NCI-H82 treated with DMSO at 0.1 percent for 48 hours (cell line): ENCODE measurements around the gene SAE1.
A peak's percentile ranks its signal among the peaks of the same experiment; 100 is the strongest.

ENCODE experiments used
- DNase-seq: peaks from one replicate; lab custom pipeline; 2025; ENCODE audit not compliant: unreplicated experiment; lab: John Stamatoyannopoulos, UW

Gene SAE1

DNA sequence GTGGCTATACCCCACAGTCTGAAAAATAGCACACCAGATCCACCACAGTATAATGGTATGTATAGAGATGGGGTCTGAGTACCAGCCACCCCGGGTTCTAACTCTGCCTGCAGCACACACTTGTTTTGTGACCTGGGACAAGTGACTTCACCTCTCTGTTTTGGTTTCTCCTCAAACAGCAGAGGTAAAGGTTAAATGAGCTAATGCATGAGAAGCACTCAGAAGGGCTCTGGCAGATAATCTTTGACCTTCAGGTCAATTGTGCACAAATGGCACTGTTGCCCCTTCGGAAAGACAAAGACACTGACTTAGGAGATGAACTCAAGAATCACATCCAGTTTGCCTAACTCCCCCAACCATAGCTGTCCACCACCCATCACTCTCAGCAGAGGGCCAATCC, 24.8 kb upstream of the SAE1 start:
- no peak for DNase-seq

DNA sequence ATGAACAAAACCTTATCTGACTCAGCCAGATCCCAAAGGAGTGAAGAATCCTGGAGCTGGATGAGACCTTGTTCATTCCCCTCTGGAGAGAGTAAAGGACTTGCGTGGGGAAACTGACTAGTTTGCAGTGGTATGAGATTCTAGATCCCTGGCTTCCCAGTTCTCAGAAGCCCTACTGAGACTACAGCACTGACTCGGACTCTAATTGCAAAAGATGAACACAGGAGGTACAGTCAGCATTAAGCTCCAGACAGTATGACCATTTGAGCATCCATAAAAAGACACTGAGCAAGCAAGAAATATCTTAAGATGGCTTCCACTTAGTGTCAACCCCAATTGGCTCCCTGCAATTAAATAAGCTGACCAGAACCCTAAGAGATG, 23.8 kb upstream of the SAE1 start:
- DNase-seq: no peak

DNA sequence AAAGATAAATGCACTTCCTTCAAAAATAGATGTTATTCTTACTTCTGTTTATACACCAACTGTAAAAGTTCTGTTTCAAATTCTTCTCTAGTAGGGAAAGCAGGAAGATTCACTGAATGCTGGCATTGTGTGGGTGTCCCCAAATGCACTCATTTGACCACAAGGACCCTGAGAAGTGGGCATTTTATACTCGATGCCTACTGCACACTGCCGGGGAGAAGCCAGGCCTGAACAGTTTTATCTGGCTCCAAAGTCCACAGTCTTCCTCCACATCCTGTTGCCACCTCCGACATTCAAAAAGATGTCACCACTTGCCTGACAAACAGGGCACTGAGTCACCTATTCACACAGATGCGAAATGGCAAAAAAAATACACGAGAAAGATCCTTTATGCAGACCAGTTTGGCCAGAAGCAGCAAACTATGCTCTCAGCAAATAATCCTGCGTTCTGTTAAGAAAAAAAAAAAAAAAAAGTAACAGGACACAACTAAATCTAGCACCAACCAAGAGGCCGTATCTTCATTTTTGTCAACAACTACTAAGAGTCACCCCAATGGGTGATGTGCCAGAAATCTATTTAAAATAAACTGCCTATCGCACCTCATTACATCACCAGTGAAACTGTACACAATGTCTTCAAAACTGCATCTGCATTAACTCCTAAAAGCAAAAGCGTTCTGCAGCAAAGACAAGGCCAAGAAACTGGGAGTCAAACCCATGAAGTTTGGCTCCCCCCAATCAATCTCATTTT, 23.3 kb upstream of the SAE1 start:
- no peak for DNase-seq

DNA sequence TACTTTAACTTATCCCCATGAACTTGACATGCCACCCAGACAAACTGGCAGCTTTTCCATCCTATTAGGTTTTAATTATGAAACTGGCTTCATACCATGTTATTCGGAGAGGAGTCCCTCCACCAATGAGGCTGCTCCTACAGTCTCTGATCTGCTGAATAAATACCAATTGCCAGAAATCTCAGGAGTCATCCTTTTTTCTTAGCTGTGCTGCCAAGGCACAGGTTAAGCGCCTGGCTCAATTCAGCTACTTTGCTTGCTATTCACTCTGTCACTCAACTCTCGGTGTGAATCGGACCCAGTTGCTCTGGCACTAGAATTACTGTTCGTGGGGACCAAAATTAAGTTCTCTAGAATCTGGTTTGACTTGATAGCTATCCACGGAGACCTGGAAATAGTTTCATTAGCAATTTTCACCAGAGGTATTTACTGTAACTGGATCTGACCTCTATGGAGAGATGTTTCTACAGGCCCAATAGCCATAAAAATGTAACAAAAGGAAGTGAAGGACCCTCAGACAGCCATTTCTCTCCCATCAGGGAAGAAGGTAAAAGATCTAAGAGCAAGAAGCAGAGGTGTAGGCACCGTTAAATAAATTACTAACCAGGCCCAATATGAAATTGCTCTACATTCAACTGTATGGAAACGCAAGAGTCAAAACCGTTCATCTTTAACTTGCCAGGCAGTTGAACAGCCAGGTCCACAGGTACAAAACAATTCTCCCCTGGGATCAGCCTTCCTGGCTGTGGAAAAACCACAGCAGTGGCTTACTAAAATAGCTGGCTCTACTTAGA, 22.5 kb upstream of the SAE1 start:
- DNase-seq: no peak

DNA sequence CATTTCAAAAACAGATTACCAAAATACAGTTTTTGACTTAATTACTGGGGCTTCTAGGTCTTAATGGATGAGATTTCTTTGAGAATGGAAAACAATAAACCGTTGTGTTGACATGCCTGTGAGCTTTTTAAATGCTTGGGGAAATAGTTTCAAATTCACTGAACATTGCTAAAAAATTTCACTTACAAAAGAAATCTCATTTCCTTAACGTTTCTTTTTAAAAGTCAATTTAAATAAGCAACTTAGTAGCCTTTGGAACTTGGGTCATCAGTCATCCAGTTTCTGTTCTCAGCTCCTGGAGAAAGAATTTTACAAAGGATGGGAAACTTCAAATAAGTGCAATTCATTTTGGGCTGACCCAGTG, 21.5 kb upstream of the SAE1 start:
- DNase-seq: no peak

DNA sequence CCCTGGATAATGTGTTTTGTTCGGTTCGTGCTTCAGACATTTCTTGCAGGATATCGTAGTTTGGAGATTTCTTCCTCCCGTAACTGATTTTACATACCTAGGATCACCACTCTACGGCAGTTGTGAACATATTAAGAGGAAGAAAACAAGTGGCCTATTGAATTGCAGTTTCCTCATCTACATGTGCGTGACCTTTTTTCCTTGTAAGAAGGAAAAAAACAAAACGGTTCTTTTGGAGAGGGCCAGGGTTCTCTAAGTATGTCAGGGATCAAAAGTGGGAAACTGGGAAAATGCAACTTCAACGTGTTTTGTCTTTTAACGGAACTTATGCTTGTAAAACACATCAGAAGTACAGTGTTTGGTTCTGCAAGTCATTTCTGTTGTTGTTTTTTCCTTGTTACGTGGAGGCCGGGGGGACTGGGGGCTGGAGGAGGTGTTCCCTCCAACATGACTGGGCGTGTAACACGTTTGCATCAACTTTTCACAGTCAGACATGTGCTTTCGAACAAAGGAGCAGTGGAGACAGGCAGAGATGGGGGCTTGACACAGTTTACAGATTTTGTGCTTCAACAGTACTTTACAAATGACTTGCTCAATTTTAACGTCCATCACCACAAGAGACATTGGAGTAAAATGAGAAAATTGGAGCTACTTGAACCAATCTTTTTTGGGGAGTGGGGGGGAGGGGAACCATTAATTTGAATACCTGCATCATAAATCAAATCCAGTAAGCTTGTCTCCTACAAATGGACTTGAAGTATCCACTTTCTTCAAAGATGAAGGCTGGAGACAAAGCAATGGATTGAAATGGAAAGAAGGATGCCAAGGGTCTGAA, 20.9 kb upstream of the SAE1 start:
- DNase-seq: no peak

DNA sequence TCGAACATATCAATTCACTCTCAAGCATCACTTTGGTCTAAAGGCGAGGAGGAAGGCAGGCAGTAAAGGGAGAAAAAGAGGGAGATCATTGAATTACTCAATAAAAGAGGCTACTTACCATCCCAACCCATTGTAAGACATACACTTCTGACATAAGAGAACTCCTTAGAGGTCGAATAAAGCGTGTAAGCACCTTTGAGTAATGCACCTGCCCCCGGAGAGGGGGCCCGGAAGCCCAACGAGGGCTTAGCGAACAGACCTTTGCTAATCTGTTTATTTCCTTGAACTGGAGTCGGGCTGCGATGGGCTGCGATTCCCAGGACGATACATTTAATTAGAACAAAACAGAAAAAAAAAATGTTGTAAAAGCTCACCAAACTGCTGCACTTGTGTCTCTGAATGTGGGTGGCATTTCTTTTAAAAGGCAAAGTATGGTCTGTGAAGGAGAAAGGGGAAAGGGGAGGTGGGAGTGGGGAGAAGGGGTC, 20.1 kb upstream of the SAE1 start:
- peak; percentile 43 for DNase-seq

DNA sequence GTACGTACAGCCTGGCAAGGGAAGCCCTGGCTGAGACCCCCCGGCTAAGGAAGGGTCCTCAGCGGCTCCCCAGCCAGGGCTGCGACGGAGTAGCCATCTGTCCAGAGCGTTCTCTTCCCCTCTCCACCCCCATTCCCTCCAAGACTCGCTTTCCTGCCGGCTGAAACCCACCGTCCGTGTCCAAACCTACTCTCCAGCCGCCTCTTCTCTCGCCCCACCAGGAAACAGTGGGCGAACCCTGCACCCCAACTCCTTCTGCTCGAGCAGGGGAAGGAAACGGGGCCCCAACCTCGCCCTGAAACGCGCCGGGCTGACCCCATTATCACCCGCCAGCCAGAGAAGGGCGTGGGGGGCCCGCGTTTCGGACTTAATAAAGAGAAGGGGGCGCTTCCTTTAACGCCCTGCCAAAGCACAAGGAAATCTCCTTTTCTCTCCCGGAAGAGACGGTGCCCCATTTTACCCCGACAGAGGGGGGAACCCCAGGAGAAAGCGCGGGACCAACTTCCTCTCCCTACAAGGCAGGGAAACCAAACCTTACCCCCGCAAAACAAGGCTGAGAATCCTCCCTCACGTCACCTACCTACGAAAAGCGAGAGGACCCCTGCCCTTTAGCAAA, 19.5 kb upstream of the SAE1 start:
- no peak for DNase-seq

DNA sequence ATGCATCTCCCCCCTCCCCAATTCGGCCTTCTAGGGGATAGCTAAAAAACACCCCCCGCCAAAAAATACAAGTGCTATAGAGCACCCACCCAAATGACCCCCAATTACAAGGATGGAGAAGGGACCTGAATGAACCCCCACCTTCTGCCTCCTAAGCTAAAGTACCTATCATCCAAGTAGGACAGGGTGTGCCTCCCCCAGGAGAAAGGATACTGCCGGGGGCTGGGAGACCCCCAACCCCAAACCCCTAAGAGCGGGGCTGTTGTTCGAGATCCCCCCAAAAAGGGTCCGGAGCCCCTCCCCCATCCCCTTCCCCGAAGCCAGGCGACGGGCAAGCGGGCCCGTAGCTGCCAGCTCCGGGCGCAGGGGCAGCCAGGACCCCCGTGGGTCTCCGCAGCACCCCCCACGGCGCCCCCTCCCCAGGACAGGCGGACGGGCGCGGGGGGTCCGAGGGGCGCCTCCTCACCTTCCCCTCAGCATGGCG, 18.9 kb upstream of the SAE1 start:
- no peak for DNase-seq

DNA sequence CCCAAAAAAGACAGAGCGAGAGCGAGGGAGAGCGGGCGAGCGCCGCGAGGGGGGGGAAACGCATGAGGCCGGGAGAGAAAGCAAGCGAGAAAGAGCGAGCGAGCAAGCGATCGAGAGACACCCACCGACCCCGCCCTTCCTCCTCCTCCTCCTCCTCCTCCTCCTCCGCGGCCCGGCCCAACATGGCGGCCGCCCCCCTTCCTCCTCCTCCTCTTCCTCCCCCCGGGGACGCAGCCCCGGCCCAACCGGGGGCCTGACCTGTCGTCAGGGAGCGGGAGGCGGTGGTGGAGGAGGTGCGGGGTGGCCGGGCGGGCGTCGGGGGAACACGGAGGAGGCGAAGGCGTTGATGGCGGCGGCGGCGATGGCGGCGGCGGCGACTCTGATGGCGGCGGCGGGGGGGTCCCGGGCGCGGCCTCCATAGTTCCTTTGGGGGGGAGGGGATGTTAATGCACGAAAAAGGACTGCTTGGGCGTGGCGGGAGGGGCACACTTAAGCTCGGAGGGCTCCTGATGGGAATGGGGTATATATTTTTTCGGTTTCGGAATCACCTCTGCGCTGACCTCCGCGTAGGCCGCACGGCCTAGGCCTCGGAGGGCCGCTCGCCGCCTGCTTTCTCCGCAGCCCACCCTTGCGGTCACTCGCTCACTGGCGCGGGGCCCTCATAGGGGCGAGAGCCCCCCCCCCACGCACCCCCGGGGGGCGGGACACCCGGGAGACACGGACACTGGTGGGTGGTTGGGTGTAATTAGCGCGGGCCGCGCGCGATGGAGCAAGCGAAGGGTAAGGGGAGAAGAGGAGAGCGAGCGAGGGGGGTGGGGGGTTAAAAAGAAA, 18.3 kb upstream of the SAE1 start:
- DNase-seq: peak; percentile 59

DNA sequence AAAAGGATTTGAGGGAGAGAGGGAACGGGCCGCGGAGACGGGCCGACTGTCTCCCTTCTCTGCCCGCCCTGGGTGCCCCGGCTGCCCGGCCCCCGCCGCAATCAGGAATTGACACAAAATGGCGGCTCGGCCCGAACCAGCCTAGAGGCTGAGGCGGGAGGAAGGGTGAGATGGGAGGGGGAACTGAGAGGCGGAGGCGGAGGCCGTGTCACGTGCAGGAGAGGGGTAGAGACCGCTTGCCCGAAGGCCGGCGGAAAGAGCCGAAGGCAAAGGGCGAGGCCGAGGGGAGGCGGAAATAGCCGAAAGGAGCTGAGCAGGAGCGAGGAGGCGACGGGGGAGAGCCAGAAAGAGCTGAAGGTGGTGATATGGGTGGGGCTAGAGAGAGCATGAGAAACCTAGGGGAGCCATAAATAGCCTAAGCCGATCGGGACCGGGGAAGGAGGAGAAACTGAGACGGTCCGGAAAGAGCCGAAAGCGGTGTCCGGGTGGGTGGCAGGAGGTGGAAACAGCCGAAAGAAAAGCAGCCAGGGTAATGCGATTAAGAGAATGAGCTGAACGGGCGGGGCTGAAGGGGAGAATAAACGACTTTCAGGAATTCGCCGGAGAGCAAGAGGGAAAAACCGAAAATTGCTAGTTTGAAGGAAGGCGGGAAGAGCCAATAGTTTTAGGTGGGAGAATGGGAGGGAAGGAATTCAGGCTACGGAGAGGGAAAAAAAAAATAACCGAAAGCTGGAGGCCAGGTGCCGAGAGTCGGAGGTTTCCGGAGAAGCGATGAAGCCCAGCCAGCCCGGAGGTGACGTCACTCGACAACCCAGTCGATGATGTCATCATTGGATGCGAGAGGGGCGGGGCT, 17.4 kb upstream of the SAE1 start, which contains the start of gene ZC3H4:
Gene ZC3H4 (minus strand): TSS at position 780 of the 853 bp plus-strand sequence. CDS start 1,192 bp downstream, outside the sequence.
- peak; percentile 97 for DNase-seq

DNA sequence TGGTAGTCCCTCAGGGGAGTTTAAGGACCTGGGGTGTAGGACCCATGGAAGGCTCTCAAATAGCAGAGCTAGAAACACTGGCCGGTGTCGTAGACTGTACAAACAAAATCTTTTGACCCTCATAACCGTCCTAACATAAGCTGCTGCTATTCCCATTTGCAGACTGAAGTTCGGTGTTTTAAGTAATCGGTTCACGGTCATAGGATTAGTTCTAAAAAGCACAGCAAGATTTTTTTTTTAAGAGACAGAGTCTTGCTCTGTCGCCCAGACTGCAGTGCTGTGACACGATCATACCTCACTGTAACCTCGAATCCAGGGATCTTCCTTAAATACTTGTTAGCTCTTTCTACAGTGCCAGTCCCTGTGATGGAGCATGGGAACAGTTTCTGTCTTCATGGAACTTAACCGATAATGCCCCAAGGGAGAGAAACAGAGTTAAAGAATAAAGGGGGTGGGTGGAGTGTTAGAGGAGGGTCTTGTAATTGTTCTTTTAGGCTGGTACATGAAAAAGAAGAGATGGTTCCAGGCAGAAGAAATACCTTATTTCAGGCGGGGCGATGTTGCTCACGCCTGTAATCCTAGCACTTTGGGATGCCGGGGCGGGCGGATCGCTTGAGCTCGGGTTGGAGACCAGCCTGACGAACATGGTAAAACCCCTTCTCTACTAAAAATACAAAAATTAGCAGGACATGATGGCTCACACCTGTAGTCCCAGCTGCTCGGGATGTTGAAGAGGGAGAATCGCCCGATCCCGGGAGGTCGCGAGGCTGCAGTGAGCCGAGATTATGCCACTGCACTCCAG, 16.6 kb upstream of the SAE1 start:
- peak; percentile 72 for DNase-seq

DNA sequence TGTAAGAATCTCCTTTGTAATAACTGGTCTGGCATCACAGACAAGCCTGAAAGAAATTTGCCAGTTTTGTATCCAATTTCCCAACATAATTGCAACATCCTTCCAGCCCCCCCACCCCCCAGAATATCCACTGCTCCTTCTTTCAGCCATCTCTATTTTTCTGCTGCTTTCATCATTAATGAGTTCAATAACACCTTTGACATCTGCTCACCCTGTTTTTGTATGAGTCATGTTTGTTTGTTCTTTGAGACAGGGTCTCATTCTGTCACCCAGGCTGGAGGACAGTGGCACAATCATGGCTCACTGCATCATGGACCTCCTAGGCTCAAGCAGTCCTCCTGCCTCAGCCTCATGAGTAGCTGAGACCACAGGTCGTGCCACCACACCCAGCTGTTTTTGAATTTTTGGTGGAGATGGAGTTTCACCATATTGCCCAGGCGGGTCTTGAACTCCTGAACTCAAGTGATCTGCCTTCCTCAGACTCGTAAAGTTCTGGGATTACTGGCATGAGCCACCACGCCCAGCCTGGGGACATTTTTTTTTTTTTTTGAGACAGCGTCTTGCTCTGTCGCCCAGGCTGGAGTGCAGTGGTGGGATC, 10.1 kb upstream of the SAE1 start:
- no peak for DNase-seq

DNA sequence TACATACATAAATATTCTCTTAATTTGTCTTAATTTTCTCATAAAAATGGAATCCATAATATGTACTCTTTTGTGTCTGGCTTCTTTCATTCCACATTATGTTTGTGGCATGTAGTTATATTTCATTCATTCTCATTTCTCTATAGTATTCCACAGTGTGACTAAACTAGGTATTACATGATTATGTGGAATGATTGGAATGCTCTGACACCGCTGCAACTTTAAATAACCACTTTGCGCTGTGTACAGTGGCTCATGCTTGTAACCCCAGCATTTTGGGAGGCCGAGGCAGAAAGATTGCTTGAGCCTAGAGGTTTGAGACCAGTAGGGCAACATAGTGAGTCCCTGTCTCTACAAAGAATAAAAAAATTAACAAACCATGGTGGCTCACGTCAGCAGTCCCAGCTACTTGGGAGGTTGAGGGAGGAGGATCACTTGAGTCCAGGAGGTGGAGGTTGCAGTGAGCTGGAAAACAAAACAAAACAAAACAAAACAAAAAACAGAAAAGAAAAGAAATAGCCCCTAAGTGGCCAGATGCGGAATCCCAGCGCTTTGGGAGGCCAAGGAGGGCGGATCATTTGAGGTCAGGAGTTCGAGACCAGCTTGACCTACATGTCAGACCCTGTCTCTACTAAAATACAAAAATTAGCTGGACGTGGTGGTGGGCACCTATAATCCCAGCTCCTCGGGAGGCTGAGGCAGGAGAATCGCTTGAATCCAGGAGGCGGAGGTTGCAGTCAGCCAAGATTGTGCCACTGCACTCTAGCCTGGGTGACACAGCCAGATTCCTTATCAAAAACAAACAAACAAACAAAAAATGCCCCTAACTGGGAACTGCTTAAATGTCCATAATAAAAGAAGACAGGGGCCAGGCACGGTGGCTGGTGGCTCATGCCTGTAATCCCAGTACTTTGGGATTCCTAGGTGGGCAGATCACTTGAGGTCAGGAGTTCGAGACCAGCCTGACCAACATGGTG, 8.0 kb upstream of the SAE1 start:
- DNase-seq: no peak

DNA sequence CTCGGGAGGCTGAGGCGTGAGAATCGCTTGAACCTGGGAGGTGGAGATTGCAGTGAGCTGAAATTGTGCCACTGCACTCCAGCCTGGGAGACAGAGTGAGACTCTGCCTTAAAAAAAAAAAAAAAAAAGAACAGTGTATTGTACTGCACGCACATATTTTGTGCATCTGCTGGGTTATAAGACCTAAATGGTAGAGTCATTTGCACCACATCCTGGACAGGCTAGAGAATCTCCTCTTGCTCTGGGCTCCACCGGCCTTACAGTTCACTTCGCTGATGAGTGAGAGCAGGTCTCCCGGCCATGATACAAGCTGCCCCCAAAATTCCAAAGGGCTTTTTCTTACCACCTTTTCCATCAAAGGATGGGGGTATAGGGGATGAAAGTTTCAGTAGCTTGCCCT, 7.2 kb upstream of the SAE1 start:
- no peak for DNase-seq

DNA sequence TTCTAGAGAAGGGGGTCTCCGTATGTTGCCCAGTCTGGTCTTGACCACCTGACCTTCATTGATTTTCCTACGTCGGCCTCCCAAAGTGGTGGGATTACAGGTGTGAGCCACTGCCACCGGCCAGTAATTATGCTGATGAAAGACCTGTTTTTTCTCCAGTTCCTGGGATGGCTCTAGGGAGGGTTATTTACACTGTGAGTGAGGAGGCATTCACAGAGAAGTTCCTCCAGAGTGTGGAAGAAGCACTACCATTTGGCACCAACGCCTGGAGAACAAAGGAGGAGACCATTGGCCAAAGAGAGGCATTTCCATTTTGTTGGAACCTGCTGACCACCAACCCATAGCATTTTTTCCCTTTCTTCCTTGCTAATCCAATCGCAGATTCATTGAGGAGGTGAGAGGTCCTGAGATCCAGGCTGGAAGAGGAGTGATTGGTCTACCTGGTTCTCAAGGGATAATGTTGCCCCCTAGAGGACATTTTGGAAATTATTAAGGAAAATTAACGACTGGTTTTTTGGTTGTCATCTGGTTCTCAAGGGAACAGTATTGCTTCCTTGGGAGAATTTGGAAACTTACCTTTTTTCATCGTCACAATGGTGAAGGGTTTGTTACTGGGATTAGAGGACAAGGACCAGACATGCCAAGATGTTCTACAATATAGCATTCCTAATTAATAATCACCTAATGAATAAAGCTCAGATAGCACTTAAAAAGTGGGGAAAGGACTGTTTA, 5.5 kb upstream of the SAE1 start:
- DNase-seq: peak; percentile 88
